CD8-positive, alpha-beta memory T cell (primary cell): Measurements from ENCODE around the gene AGBL3. TPM values are rescaled to one million over a fixed set of nuclear protein-coding genes. Genes with fewer than 3 reads are reported as not detected.

Experiments used
- CTCF ChIA-PET: fragments of 350-600 bp; sonication (Branson Sonifier 250); formaldehyde crosslinking; loops from one replicate; lab custom pipeline; 2021; ENCODE audit warnings: antibody characterized with exemption; lab: Charles Lee
- POLR2A ChIA-PET: fragments of 350-600 bp; sonication (Branson Sonifier 250); formaldehyde crosslinking; loops from one replicate; lab custom pipeline; 2021; ENCODE audit warnings: antibody characterized with exemption; lab: Charles Lee
- DNase-seq, 5 donors: peaks; one replicate each; pipeline versions ENCODE4 v3.0.0 to v3.0.0-alpha.2; 2020 to 2022; ENCODE audit warnings: mixed read lengths in 1 of 5
- H3K27ac ChIP-seq: one replicate; pipeline ENCODE4 v1.7.0; 2013; ENCODE audit warnings: low read depth, mild to moderate bottlenecking, low read length, moderate library complexity
- H3K27me3 ChIP-seq: 2 replicates; pipeline ENCODE4 v1.7.0; 2013; ENCODE audit warnings: low read length, mild to moderate bottlenecking; ENCODE audit not compliant: insufficient read depth, poor library complexity, severe bottlenecking
- H3K36me3 ChIP-seq: 2 replicates; pipeline ENCODE4 v1.7.0; 2013; ENCODE audit warnings: mild to moderate bottlenecking, low read length, moderate library complexity; ENCODE audit not compliant: insufficient read depth
- H3K4me1 ChIP-seq: 2 replicates; pipeline ENCODE4 v1.7.0; 2013; ENCODE audit warnings: mild to moderate bottlenecking, low read length, moderate library complexity; ENCODE audit not compliant: insufficient read depth
- H3K4me3 ChIP-seq: 2 replicates; pipeline ENCODE4 v1.7.0; 2013; ENCODE audit warnings: mild to moderate bottlenecking, low read length
- H3K9me3 ChIP-seq: 2 replicates; pipeline ENCODE4 v1.7.0; 2013; ENCODE audit warnings: mild to moderate bottlenecking, low read length
- H3K27ac Mint-ChIP-seq, 8 donors: one replicate each; pipeline ENCODE4 v1.8.0; 2020 to 2021; ENCODE audit warnings: mixed read lengths in 8 of 8, mild to moderate bottlenecking in 6 of 8, inconsistent platforms in 3 of 8, moderate library complexity in 3 of 8
- H3K27me3 Mint-ChIP-seq, 2 donors: one replicate each; pipeline ENCODE4 v1.8.0; 2020 to 2021; ENCODE audit warnings: mixed read lengths in 2 of 2, mild to moderate bottlenecking in 1 of 2, moderate library complexity in 1 of 2
- H3K36me3 Mint-ChIP-seq, 3 donors: one replicate each; pipeline ENCODE4 v1.8.0; 2020 to 2021; ENCODE audit warnings: mixed read lengths in 3 of 3, inconsistent platforms in 1 of 3, mild to moderate bottlenecking in 1 of 3
- H3K4me1 Mint-ChIP-seq, 3 donors: one replicate each; pipeline ENCODE4 v1.8.0; 2020 to 2021; ENCODE audit warnings: mixed read lengths in 3 of 3, inconsistent platforms in 1 of 3, mild to moderate bottlenecking in 1 of 3
- H3K4me3 Mint-ChIP-seq, 7 donors: one replicate each; pipeline ENCODE4 v1.8.0; 2020 to 2021; ENCODE audit warnings: mixed read lengths in 7 of 7, mild to moderate bottlenecking in 6 of 7, moderate library complexity in 4 of 7, inconsistent platforms in 2 of 7
- H3K9me3 Mint-ChIP-seq, 5 donors: one replicate each; pipeline ENCODE4 v1.8.0; 2020 to 2022; ENCODE audit warnings: mixed read lengths in 5 of 5, mild to moderate bottlenecking in 3 of 5, moderate library complexity in 2 of 5, inconsistent platforms in 1 of 5
- polyA plus RNA-seq: library from polyadenylated mRNA; unstranded; fragments of 300-500 nt; fragmentation: Illumina TruSeq; gene quantifications from one replicate; pipeline ENCODE4 v1.2.3, GENCODE V29; 2021
- total RNA-seq, 2 experiments: library from RNA; stranded (reverse); gene quantifications; one replicate each; pipeline ENCODE4 v1.2.3, GENCODE V29; 2021

Gene AGBL3
- total and polyA plus RNA-seq, 3 experiments from 2014 or later = 0.10 to 3.2 (median 2.5) TPM

GRCh38 chr7:135079068-135079467 lies 92.8 kb downstream of the AGBL3 start:
- H3K27me3 ChIP-seq = no peaks in the 10 kb centered on the region
- H3K27ac ChIP-seq = no peak overlapping the region
- no peaks in the 10 kb centered on the region for H3K4me1 ChIP-seq
- Mint-ChIP-seq H3K9me3 (peaks cover 0 to 2% (median 0%) of the 10 kb centered on the region in 5 donors), H3K4me3 (no peak overlapping the region), H3K4me1 (no peaks in the 10 kb centered on the region), H3K36me3 (no peaks in the 10 kb centered on the region), H3K27ac (no peak overlapping the region), H3K27me3 (no peaks in the 10 kb centered on the region)
- DNase-seq = no peak
- POLR2A ChIA-PET = no interaction called here
- no peaks in the 10 kb centered on the region for H3K9me3 ChIP-seq
- H3K36me3 ChIP-seq = no peaks in the 10 kb centered on the region
- CTCF ChIA-PET = no interaction called here
- H3K4me3 ChIP-seq = no peak overlapping the region

- Mint-ChIP-seq H3K27me3 (peaks cover 0 to 1% of the 10 kb centered on the region in 2 donors), H3K4me3 (no peak overlapping the region), H3K36me3 (peaks cover 0 to 35% (median 2%) of the 10 kb centered on the region in 3 donors), H3K9me3 (peaks cover 27 to 31% (median 29%) of the 10 kb centered on the region in 5 donors), H3K4me1 (no peaks in the 10 kb centered on the region), H3K27ac (no peak overlapping the region)
- no peak for DNase-seq
- Histone ChIP-seq H3K4me1 (no peaks in the 10 kb centered on the region), H3K27me3 (no peaks in the 10 kb centered on the region), H3K27ac (no peak overlapping the region), H3K36me3 (no peaks in the 10 kb centered on the region), H3K9me3 (no peaks in the 10 kb centered on the region), H3K4me3 (no peak overlapping the region)
- ChIA-PET CTCF (no interaction called here), POLR2A (no interaction called here)
Measured at GRCh38 chr7:135083005-135083404, 96.7 kb downstream of the AGBL3 start.

GRCh38 chr7:135088566-135088965 lies 102.3 kb downstream of the AGBL3 start:
- Histone ChIP-seq H3K4me3 (no peak overlapping the region), H3K27me3 (no peaks in the 10 kb centered on the region), H3K27ac (no peak overlapping the region), H3K36me3 (no peaks in the 10 kb centered on the region), H3K9me3 (peaks cover 5% of the 10 kb centered on the region), H3K4me1 (no peaks in the 10 kb centered on the region)
- Mint-ChIP-seq H3K4me3 (no peak overlapping the region), H3K27ac (no peak overlapping the region), H3K36me3 (peaks cover 11 to 72% (median 14%) of the 10 kb centered on the region in 3 donors), H3K9me3 (peaks cover 39 to 49% (median 45%) of the 10 kb centered on the region in 5 donors), H3K4me1 (no peaks in the 10 kb centered on the region), H3K27me3 (peaks cover 0 to 1% of the 10 kb centered on the region in 2 donors)
- ChIA-PET CTCF (no interaction called here), POLR2A (no interaction called here)
- no peak for DNase-seq

GRCh38 chr7:135091717-135092116 lies 105.4 kb downstream of the AGBL3 start:
- Histone ChIP-seq H3K27ac (no peak overlapping the region), H3K36me3 (no peaks in the 10 kb centered on the region), H3K27me3 (no peaks in the 10 kb centered on the region), H3K4me1 (no peaks in the 10 kb centered on the region), H3K9me3 (peaks cover 5% of the 10 kb centered on the region), H3K4me3 (no peak overlapping the region)
- Mint-ChIP-seq H3K4me3 (no peak overlapping the region), H3K36me3 (peaks cover 16 to 70% (median 18%) of the 10 kb centered on the region in 3 donors), H3K27me3 (no peaks in the 10 kb centered on the region), H3K27ac (peak overlapping the region in 1 of 8 donors; percentile 43), H3K9me3 (peaks cover 21 to 33% (median 28%) of the 10 kb centered on the region in 5 donors), H3K4me1 (no peaks in the 10 kb centered on the region)
- CTCF ChIA-PET = no interaction called here
- no peak for DNase-seq
- POLR2A ChIA-PET = no interaction called here

- no peak overlapping the region for H3K4me3 Mint-ChIP-seq
- no peak overlapping the region for H3K27ac ChIP-seq
- peaks cover 15 to 49% (median 15%) of the 10 kb centered on the region in 3 donors for H3K36me3 Mint-ChIP-seq
- ChIA-PET CTCF (no interaction called here), POLR2A (interaction anchor here (0.5 kb wide), 1 partner anchor 49 kb away, joined by 3 read pairs; no protein-coding TSS in a partner anchor)
- no peaks in the 10 kb centered on the region for H3K27me3 ChIP-seq
- H3K4me1 ChIP-seq = no peaks in the 10 kb centered on the region
- no peaks in the 10 kb centered on the region for H3K36me3 ChIP-seq
- H3K27ac Mint-ChIP-seq = no peak overlapping the region
- no peaks in the 10 kb centered on the region for H3K4me1 Mint-ChIP-seq
- H3K9me3 Mint-ChIP-seq = peaks cover 0 to 5% (median 2%) of the 10 kb centered on the region in 5 donors
- no peaks in the 10 kb centered on the region for H3K27me3 Mint-ChIP-seq
- H3K4me3 ChIP-seq = no peak overlapping the region
- no peaks in the 10 kb centered on the region for H3K9me3 ChIP-seq
- DNase-seq = no peak
Measured at GRCh38 chr7:135094472-135095237, 108.3 kb downstream of the AGBL3 start.

GRCh38 chr7:135095450-135095849 lies 109.1 kb downstream of the AGBL3 start:
- Histone ChIP-seq H3K4me1 (no peaks in the 10 kb centered on the region), H3K9me3 (no peaks in the 10 kb centered on the region), H3K27me3 (no peaks in the 10 kb centered on the region), H3K4me3 (no peak overlapping the region), H3K27ac (no peak overlapping the region), H3K36me3 (no peaks in the 10 kb centered on the region)
- peaks cover 14 to 45% (median 15%) of the 10 kb centered on the region in 3 donors for H3K36me3 Mint-ChIP-seq
- no peaks in the 10 kb centered on the region for H3K4me1 Mint-ChIP-seq
- ChIA-PET CTCF (no interaction called here), POLR2A (no interaction called here)
- peak overlapping the region in 1 of 8 donors; percentile 61 for H3K27ac Mint-ChIP-seq
- H3K27me3 Mint-ChIP-seq = no peaks in the 10 kb centered on the region
- no peak for DNase-seq
- H3K4me3 Mint-ChIP-seq = no peak overlapping the region
- H3K9me3 Mint-ChIP-seq = peaks cover 0 to 4% (median 0%) of the 10 kb centered on the region in 5 donors

- no peak overlapping the region for H3K27ac ChIP-seq
- H3K36me3 Mint-ChIP-seq = peaks cover 3 to 36% (median 8%) of the 10 kb centered on the region in 3 donors
- H3K4me3 Mint-ChIP-seq = no peak overlapping the region
- H3K4me3 ChIP-seq = no peak overlapping the region
- peaks cover 0 to 17% (median 0%) of the 10 kb centered on the region in 5 donors for H3K9me3 Mint-ChIP-seq
- no peaks in the 10 kb centered on the region for H3K4me1 Mint-ChIP-seq
- H3K4me1 ChIP-seq = no peaks in the 10 kb centered on the region
- peak overlapping the region in 1 of 8 donors; percentile 37 for H3K27ac Mint-ChIP-seq
- ChIA-PET CTCF (no interaction called here), POLR2A (interaction anchor here (0.6 kb wide), 1 partner anchor 1301 kb away, joined by 3 read pairs; no protein-coding TSS in a partner anchor)
- H3K27me3 ChIP-seq = no peaks in the 10 kb centered on the region
- no peaks in the 10 kb centered on the region for H3K27me3 Mint-ChIP-seq
- H3K9me3 ChIP-seq = no peaks in the 10 kb centered on the region
- H3K36me3 ChIP-seq = no peaks in the 10 kb centered on the region
- DNase-seq = no peak
Measured at GRCh38 chr7:135098391-135098790, 112.1 kb downstream of the AGBL3 start.

GRCh38 chr7:135100856-135101255 lies 114.5 kb downstream of the AGBL3 start:
- no peak for DNase-seq
- H3K27ac ChIP-seq = no peak overlapping the region
- peaks cover 0 to 31% (median 2%) of the 10 kb centered on the region in 3 donors for H3K36me3 Mint-ChIP-seq
- no peak overlapping the region for H3K4me3 Mint-ChIP-seq
- H3K27me3 ChIP-seq = no peaks in the 10 kb centered on the region
- H3K27ac Mint-ChIP-seq = no peak overlapping the region
- H3K9me3 ChIP-seq = no peaks in the 10 kb centered on the region
- H3K4me1 ChIP-seq = no peaks in the 10 kb centered on the region
- peaks cover 0 to 32% (median 2%) of the 10 kb centered on the region in 5 donors for H3K9me3 Mint-ChIP-seq
- H3K4me1 Mint-ChIP-seq = no peaks in the 10 kb centered on the region
- no peak overlapping the region for H3K4me3 ChIP-seq
- no peaks in the 10 kb centered on the region for H3K36me3 ChIP-seq
- CTCF ChIA-PET = no interaction called here
- POLR2A ChIA-PET = no interaction called here
- H3K27me3 Mint-ChIP-seq = no peaks in the 10 kb centered on the region
